ENCODE data around the gene SLC44A3.
A peak's percentile ranks its signal among the peaks of the same experiment; 100 is the strongest.
"Not testable (repeated sequence)": the region's sequence is repeated elsewhere in the genome, so short reads cannot be mapped to it uniquely, and the experiment has no call there.

The SLC44A3 gene

GRCh38 chr1:94836891-94837290, 16.7 kb downstream of the SLC44A3 start:
- DNase-seq (ENCODE audit: low spot score) = no peak

GRCh38 chr1:94840381-94840780, 20.2 kb downstream of the SLC44A3 start:
- not testable (repeated sequence) for DNase-seq (ENCODE audit: low spot score)

GRCh38 chr1:94840808-94841207, 20.7 kb downstream of the SLC44A3 start:
- DNase-seq (ENCODE audit: low spot score) = no peak

- DNase-seq (ENCODE audit: low spot score) = no peak
Measured at GRCh38 chr1:94843430-94843829, 23.3 kb downstream of the SLC44A3 start.

GRCh38 chr1:94843846-94844245, 23.7 kb downstream of the SLC44A3 start:
- DNase-seq (ENCODE audit: low spot score) = no peak

GRCh38 chr1:94846308-94846707, 26.2 kb downstream of the SLC44A3 start:
- DNase-seq (ENCODE audit: low spot score) = no peak

GRCh38 chr1:94851571-94851970, 31.4 kb downstream of the SLC44A3 start:
- no peak for DNase-seq (ENCODE audit: low spot score)

- DNase-seq (ENCODE audit: low spot score) = no peak
Measured at GRCh38 chr1:94852788-94853187, 32.6 kb downstream of the SLC44A3 start.

GRCh38 chr1:94854458-94855306, 34.5 kb downstream of the SLC44A3 start:
- peak; percentile 86 for DNase-seq (ENCODE audit: low spot score)

- no peak for DNase-seq (ENCODE audit: low spot score)
Measured at GRCh38 chr1:94855307-94855700, 35.1 kb downstream of the SLC44A3 start.

GRCh38 chr1:94856004-94856403, 35.8 kb downstream of the SLC44A3 start:
- no peak for DNase-seq (ENCODE audit: low spot score)

- DNase-seq (ENCODE audit: low spot score) = no peak
Measured at GRCh38 chr1:94856868-94857267, 36.7 kb downstream of the SLC44A3 start.

- DNase-seq (ENCODE audit: low spot score) = no peak
Measured at GRCh38 chr1:94858276-94858675, 38.1 kb downstream of the SLC44A3 start.

- no peak for DNase-seq (ENCODE audit: low spot score)
Measured at GRCh38 chr1:94859174-94859573, 39.0 kb downstream of the SLC44A3 start.

GRCh38 chr1:94862718-94863117, 42.6 kb downstream of the SLC44A3 start:
- DNase-seq (ENCODE audit: low spot score) = no peak

- no peak for DNase-seq (ENCODE audit: low spot score)
Measured at GRCh38 chr1:94863297-94863911, 43.2 kb downstream of the SLC44A3 start.

GRCh38 chr1:94863919-94864318, 43.8 kb downstream of the SLC44A3 start:
- DNase-seq (ENCODE audit: low spot score) = no peak

GRCh38 chr1:94864821-94865220, 44.7 kb downstream of the SLC44A3 start:
- no peak for DNase-seq (ENCODE audit: low spot score)

GRCh38 chr1:94865360-94865759, 45.2 kb downstream of the SLC44A3 start:
- DNase-seq (ENCODE audit: low spot score) = no peak

- no peak for DNase-seq (ENCODE audit: low spot score)
Measured at GRCh38 chr1:94866164-94866807, 46.1 kb downstream of the SLC44A3 start.

GRCh38 chr1:94871031-94871430, 50.9 kb downstream of the SLC44A3 start:
- no peak for DNase-seq (ENCODE audit: low spot score)

- no peak for DNase-seq (ENCODE audit: low spot score)
Measured at GRCh38 chr1:94872771-94873495, 52.8 kb downstream of the SLC44A3 start.

All from germinal center (tissue), 1 donor.